GM18909 (cell line): ENCODE results near the gene SP140L.
"Not testable (repeated sequence)": the region's sequence is repeated elsewhere in the genome, so short reads cannot be mapped to it uniquely, and the experiment has no call there.

Source experiments
- ATAC-seq: cut with Tn5 transposase; IDR thresholded peaks from one replicate; pipeline ENCODE4 v1.9.1; 2021; ENCODE audit warnings: mild to moderate bottlenecking; ENCODE audit not compliant: unreplicated experiment, poor library complexity

SP140L gene

GRCh38 chr2:230326453-230327417 is at the start of gene SP140L:
TSS of gene SP140L (plus strand) at chr2:230327193. CDS start at chr2:230327270, 77 bp downstream.
- peak; percentile 94 for ATAC-seq

- ATAC-seq = no peak
These were observed 44.1 kb upstream of the SP140L start for GRCh38 chr2:230282936-230283335.

GRCh38 chr2:230286048-230286447 is 40.9 kb upstream of the SP140L start:
- no peak for ATAC-seq

- not testable (repeated sequence) for ATAC-seq
These were observed 37.7 kb upstream of the SP140L start for GRCh38 chr2:230289311-230289710.

GRCh38 chr2:230295192-230295591 is 31.8 kb upstream of the SP140L start:
- ATAC-seq = no peak

GRCh38 chr2:230296917-230297316 is 30.1 kb upstream of the SP140L start:
- no peak for ATAC-seq

- no peak for ATAC-seq
These were observed 27.4 kb upstream of the SP140L start for GRCh38 chr2:230299618-230300017.

GRCh38 chr2:230305416-230306275 is 21.3 kb upstream of the SP140L start:
- ATAC-seq = no peak

GRCh38 chr2:230306474-230306873 is 20.5 kb upstream of the SP140L start:
- no peak for ATAC-seq

- no peak for ATAC-seq
These were observed 19.5 kb upstream of the SP140L start for GRCh38 chr2:230307485-230307884.

- ATAC-seq = no peak
These were observed 18.5 kb upstream of the SP140L start for GRCh38 chr2:230308402-230309000.

GRCh38 chr2:230310792-230311191 is 16.2 kb upstream of the SP140L start:
- ATAC-seq = not testable (repeated sequence)

GRCh38 chr2:230311634-230312033 is 15.4 kb upstream of the SP140L start:
- ATAC-seq = not testable (repeated sequence)

- no peak for ATAC-seq
These were observed 14.4 kb upstream of the SP140L start for GRCh38 chr2:230312638-230313037.

- ATAC-seq = no peak
These were observed 9.6 kb upstream of the SP140L start for GRCh38 chr2:230317366-230317765.

GRCh38 chr2:230318190-230319121 is 8.5 kb upstream of the SP140L start:
- peak; percentile 39 for ATAC-seq

GRCh38 chr2:230319211-230319862 is 7.7 kb upstream of the SP140L start:
- ATAC-seq = peak; percentile 92

GRCh38 chr2:230321031-230321430 is 6.0 kb upstream of the SP140L start:
- no peak for ATAC-seq
